SIG-M5 treated with dmso at 0.1 percent for 504 hours (cell line): ENCODE data around the gene ASB4.
"Not testable (repeated sequence)": the region's sequence is repeated elsewhere in the genome, so short reads cannot be mapped to it uniquely, and the experiment has no call there.

Experiments used
- DNase-seq: peaks from one replicate; lab custom pipeline; 2025; ENCODE audit not compliant: unreplicated experiment; lab: John Stamatoyannopoulos, UW

The ASB4 gene, protein sequence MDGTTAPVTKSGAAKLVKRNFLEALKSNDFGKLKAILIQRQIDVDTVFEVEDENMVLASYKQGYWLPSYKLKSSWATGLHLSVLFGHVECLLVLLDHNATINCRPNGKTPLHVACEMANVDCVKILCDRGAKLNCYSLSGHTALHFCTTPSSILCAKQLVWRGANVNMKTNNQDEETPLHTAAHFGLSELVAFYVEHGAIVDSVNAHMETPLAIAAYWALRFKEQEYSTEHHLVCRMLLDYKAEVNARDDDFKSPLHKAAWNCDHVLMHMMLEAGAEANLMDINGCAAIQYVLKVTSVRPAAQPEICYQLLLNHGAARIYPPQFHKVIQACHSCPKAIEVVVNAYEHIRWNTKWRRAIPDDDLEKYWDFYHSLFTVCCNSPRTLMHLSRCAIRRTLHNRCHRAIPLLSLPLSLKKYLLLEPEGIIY

DNA sequence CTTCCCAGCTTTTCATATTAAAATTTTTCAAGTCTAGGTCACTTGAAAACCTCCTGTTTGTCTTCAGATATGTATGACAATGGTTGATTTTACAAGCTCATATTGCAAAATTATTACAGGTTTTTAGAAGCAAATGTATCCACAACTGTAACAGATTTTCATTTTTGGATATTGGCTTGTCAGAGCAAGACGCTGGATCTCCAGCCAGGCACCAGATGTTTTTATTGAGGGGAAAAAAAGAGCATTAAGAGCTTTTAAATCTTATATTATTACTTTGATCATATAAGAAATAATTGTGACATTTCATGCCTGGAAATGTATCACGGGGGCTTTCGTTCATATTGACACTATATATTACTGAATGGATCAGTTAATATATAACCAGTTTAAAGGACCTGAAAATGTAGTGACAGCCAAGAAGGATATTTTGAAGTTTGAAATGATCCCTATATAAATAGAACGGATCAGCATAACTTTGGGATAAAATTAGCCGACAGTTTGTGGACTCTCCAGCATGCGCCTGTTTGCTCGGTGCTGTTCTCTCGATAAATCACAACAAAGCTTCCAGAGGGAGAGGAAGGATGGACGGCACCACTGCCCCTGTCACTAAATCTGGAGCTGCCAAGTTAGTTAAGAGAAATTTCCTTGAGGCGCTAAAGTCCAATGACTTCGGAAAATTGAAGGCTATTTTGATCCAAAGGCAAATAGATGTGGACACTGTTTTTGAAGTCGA is at the start of gene ASB4:
Gene ASB4 (plus strand): TSS at position 553 of the 733 bp plus-strand sequence. CDS start 29 bp downstream, at position 582.
- DNase-seq, result no peak

DNA sequence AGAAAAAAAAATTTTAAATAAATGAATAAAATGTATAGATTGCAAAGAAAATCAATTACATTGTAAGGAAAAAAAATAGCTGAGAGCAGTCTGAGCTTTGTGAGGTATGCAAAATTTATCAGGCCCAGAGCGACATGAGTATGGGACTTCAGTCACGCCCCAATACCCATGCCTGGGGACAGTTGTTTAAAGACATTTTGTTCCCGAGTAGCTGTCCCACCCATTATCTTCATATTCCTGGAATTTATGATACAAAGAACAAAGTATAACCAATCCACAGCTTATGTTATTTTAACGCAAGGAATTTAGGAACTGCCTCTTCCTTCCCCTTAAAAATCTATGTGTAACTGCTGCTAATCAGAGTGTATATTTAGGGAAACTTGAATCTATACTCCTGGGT is 49.3 kb upstream of the ASB4 start:
- DNase-seq, result no peak

DNA sequence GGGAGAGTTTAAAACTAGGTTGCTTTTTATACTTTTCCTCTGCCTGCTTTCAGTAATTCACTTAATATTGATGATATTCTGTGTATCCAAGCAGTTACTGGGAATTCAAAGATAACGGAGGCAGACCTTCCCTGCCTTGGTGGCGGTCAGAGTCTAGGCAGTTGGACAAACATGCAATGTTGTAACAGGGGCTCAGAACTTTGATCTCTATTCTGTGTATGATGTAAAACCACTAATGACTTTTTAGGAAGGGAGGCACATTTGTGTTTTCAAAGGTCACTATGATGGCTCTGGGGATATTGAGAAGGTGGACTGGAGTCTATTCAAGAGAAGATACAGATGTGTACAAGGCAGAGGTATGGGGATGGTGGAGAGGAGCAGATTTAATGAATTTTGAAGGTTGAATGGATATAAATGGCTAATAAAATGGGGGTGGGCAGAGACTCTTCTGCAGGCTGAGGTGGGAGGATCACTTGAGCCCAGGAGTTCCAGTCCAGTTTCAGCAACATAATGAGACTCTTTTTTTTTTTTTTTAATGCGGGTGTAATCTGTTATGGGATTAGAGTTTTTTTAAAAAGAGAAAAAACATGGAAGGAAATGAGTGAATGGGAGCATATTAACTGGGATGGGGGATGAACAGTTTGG is 45.2 kb upstream of the ASB4 start:
- no peak for DNase-seq

DNA sequence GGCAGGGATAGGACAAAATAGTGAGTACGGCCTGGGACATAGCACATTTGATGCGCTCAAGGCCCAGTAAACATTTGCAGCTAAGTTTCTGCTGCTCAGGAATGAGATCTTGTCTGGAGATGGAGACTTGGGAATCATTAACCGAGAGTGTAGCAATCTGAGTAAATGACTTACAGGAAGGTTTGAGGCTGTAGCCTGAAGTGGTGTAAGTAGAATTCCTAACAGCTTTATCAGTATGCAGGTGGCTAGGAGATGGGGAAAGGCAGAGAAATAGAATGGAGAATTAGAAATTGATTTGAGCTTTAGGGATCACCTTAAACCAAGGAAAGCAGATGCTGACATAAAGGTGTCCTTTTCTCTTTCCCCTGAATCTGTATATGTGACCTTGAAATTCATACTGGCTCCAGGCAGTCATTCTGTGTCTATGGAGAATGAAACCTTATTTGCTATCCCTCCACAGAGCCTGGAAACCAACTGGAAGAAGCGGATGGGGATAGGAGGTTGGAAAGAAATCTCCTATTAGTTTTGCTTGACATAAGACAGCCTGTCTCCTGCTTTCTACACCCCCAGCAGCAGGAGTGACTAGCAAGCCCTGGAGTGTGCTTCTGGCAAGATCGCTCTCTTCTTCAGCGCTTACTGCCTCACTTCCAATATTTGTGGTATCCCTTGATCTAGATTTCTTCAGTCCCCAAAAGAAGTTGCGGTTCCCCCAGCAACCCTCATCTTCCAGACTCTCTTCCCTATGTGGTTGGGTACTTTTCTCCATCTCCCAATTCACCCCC is 44.5 kb upstream of the ASB4 start:
- DNase-seq, result no peak

DNA sequence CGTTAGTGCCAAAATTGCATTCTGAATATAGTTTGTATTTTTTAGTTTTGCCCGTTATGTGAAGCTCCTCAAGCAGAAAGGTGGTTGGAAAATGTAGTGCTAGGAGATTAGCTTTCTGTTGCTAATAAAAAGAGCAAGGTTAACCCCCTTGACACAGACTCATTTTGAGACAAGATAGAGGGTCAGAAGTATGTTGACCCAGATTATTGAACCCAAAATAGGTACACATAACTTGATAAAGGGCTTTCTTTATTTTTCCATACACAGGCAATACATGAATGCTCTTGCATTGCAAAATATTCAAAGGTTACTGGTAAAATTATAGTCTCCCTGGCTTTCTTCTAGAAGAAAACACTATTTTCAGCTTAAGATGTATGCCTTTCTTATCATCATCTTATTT is 40.9 kb upstream of the ASB4 start:
- no peak for DNase-seq

DNA sequence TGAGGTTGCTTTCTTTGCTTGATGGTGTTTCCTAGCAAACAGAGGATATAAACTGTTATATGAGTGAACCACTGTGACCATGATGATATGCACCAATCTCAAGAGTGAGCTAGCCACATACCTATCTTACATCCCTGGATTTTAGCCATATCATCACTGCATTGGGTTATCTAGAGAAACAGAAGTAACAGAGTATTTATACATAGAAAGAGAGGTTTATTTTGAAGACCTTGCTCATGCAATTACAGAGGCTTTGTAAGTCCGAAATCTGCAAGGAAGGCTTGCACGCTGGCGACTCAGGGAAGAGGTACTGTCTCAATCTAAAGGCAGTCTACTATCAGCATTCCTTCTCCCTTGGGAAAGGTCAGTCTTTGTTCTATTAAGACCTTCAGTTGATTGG is 39.1 kb upstream of the ASB4 start:
- no peak for DNase-seq

DNA sequence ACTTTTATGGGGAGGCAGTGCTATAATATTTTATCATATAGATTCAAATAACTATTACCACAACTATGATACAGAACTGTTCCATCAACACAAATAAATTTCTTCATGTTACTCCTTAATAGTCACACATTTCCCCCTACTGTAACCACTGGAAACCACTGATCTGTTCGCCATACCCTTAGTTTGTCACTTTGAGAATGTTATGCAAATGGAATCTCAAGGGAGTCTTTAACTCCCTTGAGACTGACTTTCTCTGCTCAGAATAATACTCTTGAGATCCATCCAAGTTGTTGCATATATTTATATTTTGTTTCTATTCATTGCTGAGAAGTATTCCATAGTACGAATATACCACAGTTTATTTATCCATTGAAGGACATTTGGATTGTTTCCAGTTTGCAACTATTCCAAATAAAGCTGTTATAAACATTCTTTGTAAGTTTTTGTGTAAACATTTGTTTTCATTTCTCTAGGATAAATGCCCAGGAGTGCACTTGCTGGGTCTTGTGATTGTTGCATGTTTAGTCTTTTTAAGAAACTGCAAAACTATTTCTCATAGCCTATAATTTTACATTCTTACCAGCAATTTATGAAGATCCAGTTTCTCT is 31.2 kb upstream of the ASB4 start:
- no peak for DNase-seq

DNA sequence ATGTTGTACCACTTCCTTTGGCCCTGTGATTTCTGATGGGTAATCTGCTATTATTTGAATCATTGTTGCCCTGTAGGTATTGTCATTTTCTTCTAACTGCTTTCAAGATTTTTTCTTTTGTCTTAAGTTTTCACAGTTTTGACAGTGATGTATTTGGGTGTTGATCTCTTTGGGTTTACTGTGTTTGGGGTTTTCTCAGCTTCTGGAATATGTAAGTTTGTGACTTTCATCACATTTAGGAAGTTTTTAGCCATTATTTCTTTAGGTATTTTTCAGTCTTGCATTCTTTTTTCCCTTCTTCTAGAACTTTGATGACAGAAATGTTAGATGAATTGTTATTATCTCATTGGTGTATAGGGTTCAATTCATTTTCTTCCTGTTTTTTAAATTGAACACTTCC is 27.8 kb upstream of the ASB4 start:
- no peak for DNase-seq

DNA sequence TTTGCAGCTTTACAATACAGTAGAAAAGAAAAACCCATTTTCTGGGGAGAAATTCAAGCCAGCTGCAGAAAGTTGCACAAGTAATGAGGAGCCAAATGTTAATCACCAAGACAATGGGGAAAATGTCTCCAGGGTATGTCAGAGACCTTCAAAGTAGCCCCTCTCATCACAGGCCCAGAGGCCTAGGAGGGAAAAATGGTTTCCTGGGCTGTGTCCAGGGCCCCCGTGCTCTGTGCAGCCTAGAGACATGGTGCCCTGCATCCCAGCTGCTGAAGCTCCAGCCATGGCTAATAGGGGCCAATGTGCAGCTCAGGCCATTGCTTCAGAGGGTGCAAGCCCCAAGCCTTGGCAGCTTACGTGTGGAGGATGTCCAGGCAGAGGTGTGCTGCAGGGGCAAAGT is 25.1 kb upstream of the ASB4 start:
- DNase-seq, result not testable (repeated sequence)

DNA sequence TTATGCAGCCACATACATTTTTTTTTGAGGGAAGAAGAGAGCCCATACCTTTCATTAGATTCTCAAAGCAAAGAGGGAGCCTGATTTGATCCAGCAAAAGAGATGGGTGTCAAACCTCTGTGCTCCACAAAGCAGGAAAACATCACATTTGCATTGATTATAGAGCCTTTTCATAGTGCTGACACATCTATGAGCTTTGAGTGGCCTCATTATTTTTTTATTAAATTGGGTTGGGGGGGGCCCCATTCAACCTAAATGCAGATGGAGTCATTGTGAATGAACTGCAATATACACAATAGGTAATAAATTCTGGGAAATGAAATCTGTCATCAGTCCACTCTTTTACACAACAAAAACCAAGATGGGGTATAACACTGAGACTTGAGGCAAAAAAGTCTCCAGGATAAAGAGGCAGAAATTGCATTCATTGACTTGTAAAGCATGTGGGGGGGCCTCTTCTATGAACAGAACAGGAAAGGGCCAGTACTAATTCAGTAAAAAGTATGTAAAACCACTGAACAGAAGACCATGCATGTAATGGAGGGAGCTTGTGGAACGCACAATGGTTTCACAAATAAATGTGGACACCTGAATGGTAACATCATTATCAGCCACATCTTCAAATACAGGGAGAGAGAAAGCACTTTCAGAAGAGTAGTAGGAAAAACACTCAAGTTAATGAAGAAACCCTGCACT is 17.7 kb upstream of the ASB4 start:
- no peak for DNase-seq

DNA sequence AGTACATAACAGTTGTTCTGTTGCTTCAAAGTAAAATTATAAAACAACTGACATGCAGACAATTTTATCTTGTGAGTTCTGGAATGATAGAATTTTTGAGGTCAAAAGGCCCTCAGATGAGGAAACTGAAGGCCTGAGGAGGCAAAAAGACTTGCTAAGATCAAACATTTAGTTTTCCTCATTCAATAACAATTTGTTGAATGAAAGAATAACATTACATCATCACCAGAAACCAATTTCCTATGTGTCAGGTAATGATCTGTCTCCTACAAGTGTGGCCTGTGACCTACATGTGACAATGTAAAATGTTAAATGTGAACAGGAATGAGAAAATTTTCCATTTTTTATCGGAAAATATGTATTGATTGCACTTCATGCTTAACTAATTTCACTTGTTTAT is 16.6 kb upstream of the ASB4 start:
- no peak for DNase-seq

DNA sequence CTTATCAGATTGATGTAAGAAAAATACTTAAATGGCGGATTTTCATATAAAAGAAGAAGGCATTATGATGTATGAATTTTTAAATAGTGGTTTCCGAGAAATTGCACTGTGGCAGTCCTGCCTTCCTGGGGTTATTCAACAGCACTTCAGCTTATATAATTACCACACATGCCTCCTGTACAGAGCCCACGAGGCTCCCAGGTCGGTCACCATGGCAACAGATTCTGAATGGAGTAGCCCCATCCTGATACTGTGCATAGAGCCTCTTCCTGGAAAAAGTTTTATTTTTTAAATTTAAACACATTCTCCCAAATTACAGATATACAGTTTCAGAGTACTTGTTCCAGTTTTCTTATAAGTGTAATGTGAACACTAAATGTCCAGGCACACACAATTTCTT is 15.9 kb upstream of the ASB4 start:
- no peak for DNase-seq

DNA sequence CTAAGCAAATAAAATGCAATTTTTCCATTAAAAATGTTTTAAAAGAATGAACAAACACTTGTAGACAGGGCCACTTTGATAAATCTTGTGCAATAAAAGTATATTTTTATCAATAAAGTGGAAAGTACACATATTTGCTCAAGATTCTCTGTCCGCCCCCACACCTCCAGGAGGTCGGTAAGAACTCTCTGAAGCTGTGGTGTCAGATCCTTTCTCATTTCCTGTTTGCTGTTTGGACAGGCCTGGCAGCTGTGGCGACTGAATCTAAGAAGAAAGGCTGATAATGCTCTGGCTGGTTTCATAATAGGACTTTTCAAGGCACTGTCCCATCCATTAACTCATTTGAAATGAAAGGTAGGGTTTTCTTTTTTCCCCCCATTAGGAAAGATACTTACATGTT is 15.3 kb upstream of the ASB4 start:
- DNase-seq, result peak; percentile 30

DNA sequence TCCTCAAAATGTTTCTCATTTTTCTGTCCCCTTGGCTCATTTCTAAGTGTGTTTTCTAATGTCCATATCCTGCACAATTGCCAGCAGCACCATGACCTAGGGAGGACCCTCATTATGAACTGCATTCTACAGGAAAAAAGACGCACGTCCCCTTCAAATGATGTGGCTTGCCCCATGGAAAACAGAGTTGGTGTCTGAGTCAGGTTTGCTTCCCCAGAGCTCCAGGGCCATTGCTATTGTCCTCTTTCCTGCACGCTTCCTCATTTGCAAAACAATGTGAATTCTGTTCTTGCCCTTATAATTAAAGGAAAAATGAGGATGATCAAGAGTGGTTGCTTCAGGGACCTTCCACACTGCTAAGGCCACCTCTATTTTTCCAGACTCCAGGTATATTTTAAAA is 14.7 kb upstream of the ASB4 start:
- no peak for DNase-seq

DNA sequence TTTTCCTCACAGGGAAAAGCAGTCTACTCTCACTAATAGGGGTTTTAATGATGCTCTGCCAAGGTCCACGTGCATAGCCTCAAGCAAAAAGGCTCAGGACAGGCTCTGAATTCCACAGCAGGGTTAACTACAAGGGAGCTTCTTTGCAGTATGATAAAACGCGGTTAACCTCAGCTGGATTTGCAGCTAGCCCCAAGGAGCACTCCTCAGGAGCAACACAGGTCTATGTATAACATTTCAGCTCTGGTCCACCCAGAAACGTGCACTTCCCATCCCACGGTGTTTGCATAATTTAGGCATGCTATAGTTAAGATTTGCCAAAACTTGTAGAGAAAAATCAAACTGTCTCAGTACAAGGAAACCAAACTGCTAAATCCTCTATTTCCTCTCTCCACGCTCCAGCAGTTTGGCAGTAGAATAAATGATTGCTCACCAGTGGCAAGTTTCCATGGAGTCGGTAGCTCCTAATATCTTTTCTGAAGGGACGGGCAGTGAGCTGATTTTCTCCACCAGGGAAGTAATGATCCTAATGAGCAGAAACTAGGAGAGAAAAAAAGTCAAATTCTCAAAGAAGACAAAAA is 13.1 kb upstream of the ASB4 start:
- no peak for DNase-seq

DNA sequence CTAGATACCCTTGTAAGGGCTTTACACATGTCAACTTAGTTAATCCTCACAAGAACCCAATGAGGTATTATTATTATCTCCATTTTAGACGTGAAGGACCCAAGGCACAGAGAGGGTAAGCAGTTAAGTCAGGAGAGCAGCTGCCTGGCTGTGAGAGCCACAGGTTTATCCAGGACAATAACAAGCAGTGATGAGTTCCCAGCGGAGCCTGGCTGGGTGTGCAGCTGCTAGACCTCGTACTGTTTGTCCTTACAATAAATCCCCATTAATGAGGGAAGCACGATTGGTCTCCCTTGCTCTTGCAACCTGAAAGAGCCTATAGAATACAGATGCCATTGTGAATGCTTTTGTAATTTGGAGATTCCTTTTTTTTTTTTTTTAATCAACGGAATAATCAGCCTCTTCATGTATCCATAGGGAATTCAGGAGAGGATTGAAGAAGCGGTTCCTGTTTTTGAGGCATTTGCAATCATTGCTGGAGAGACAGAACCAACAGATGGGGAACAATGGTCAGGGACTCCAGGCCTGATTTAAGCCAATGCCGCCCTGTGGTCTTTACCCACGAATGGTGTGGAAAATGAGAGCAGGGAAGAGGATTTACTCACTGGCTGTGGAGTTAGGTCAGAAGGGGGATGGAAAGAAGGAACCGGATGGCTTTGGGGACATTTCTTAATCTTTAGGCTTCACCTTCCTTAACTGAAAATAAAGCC is 12.3 kb upstream of the ASB4 start:
- no peak for DNase-seq

DNA sequence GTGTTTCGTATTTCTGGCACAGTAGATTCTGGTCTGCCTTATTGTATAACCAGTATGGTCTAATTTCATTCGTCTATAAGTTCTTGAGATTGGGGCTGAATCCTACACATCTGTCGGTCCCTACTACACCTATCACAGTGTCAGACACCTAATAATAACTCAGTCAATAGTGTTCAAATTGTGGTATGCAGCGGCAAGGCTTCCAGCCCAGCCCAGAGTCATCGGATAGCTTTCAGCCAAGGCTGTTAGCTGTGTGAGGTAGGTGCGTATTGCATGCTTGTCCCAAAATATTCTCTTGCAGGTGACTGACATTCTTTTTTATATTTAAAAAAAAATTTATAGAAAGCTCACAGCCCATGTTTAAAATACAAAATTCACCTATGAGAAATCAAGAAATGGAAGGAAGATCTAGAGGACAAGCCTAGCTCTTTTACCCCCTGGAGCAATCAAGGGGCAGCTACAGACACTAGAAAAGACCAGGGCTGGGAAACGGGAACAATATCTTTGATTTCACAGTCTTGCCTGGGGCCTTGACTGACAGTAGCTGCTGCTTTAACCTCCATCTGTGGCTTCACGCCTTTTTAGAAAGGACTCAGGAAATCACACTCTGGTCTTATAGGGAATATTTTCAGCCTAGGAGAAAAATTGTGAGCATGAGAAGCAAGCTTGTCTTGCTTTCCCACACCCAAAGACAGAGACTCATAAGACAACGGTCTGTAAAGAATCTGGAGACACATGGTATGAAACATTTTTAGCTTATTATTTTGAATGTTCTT is 9.5 kb upstream of the ASB4 start:
- DNase-seq, result no peak

DNA sequence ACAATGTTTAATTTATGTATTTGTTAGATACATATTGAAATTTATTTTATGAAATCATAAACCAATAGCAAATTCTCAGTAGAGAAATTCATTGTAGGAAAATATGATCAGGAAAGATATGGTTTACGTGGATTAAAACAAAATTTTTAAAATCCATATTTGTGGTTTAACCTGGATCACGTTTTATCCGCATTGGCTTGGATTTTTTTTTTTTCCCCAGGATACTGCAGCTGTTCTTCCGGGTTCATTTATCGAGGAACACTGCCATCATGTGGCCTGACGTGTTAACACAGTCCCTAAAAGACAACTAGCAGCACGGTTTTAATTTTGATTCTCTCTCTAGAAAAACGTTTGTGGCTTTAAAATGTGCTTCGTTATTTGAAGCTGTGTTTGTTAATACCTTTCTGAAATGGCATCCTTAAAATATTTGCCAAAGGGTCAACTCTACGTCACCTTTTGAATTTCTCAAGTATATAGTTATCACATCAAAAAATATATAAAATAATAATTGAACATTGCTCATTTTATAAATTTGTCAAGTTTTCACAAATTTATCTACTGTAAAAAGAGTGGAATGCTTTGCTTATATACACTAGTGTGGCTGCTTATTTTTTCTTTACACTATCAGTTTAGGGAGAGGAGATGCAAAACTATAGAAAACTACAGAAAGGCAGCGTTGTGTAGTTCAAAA is 8.7 kb upstream of the ASB4 start:
- peak; percentile 57 for DNase-seq
